ENCODE results near the gene ACBD7.

The ACBD7 gene

DNA sequence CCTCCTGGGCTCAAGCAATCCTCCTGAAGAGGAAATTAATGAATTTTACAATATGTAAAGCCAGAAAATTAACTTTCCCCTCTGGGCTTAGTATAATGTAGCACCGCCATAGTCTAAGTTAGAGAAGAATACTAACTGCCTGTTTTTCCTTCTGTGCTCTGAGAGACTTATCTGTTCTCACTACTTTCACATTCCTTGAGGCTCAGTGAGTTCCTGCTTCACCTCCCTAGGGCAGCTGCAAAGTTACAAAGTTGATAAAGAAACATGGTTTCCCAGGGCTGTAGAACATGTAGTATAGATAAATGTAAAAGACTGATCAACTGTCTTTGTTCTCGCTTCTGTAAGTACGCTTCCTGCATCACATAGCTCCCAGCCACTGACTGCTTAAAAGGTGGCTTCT, 60.8 kb downstream of the ACBD7 start:
- no peak overlapping the region for H3K4me3 ChIP-seq (ENCODE audit: low read length)
- DNase-seq (ENCODE audit: low read depth): no peak
- TF ChIP-seq, protein P1, sequence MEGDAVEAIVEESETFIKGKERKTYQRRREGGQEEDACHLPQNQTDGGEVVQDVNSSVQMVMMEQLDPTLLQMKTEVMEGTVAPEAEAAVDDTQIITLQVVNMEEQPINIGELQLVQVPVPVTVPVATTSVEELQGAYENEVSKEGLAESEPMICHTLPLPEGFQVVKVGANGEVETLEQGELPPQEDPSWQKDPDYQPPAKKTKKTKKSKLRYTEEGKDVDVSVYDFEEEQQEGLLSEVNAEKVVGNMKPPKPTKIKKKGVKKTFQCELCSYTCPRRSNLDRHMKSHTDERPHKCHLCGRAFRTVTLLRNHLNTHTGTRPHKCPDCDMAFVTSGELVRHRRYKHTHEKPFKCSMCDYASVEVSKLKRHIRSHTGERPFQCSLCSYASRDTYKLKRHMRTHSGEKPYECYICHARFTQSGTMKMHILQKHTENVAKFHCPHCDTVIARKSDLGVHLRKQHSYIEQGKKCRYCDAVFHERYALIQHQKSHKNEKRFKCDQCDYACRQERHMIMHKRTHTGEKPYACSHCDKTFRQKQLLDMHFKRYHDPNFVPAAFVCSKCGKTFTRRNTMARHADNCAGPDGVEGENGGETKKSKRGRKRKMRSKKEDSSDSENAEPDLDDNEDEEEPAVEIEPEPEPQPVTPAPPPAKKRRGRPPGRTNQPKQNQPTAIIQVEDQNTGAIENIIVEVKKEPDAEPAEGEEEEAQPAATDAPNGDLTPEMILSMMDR (conservative IDR thresholded peaks at IDR 0.05; ENCODE audit: low read depth, low read length): no peak

Data from retinal pigment epithelial cell (primary cell).